WTC11 (cell line): ENCODE measurements around the gene ADCY6. TPM values are rescaled to one million over a fixed set of nuclear protein-coding genes. Genes with fewer than 3 reads are reported as not detected.

Experiments
- ATAC-seq: fragments of 200-7000 bp; cut with Tn5 transposase; 2 replicates; pipeline ENCODE4 v1.10.0; 2021; ENCODE audit warnings: mild to moderate bottlenecking, moderate library complexity
- CTCF ChIA-PET: fragments of 300-600 bp; sonication (Branson Sonifier 250); formaldehyde crosslinking; loops from one replicate; lab custom pipeline; 2021; ENCODE audit warnings: antibody characterized with exemption; lab: Charles Lee
- POLR2A ChIA-PET: fragments of 350-600 bp; sonication (Branson Sonifier 250); formaldehyde crosslinking; loops from one replicate; lab custom pipeline; 2021; ENCODE audit warnings: antibody characterized with exemption; lab: Charles Lee
- DNase-seq: peaks from one replicate; pipeline ENCODE4 v3.0.0; 2021; ENCODE audit warnings: low spot score
- H3K27ac Mint-ChIP-seq: 2 replicates; pipeline ENCODE4 v1.8.0; 2021; ENCODE audit warnings: mixed read lengths
- H3K27me3 Mint-ChIP-seq: 2 replicates; pipeline ENCODE4 v1.8.0; 2021; ENCODE audit warnings: low read depth, mild to moderate bottlenecking, moderate library complexity, mixed read lengths
- H3K36me3 Mint-ChIP-seq: 2 replicates; pipeline ENCODE4 v1.8.0; 2021; ENCODE audit warnings: mixed read lengths
- H3K4me1 Mint-ChIP-seq: 2 replicates; pipeline ENCODE4 v1.8.0; 2022; ENCODE audit warnings: mixed read lengths
- H3K4me3 Mint-ChIP-seq: 2 replicates; pipeline ENCODE4 v1.8.0; 2021; ENCODE audit warnings: mild to moderate bottlenecking, moderate library complexity, mixed read lengths
- H3K9me3 Mint-ChIP-seq: 2 replicates; pipeline ENCODE4 v1.8.0; 2021; ENCODE audit warnings: mixed read lengths
- ATF1 ChIP-seq: sonication (generic); formaldehyde crosslinking; IDR thresholded peaks from 2 replicates; pipeline ENCODE4 v1.8.1; 2023; ENCODE audit warnings: mild to moderate bottlenecking, moderate library complexity, missing genetic modification reagents
- FOXK1 ChIP-seq: sonication (generic); formaldehyde crosslinking; IDR thresholded peaks from 2 replicates; pipeline ENCODE4 v1.8.0; 2022; ENCODE audit warnings: mild to moderate bottlenecking, moderate library complexity, missing genetic modification reagents
- GTF2I ChIP-seq: fragments of 250-450 bp; sonication (Bioruptor Pico); conservative IDR thresholded peaks from 2 replicates; pipeline ENCODE4 v1.4.0; 2021; ENCODE audit warnings: mild to moderate bottlenecking
- HMGXB4 ChIP-seq: sonication (generic); formaldehyde crosslinking; IDR thresholded peaks from 2 replicates; pipeline ENCODE4 v1.8.1; 2023; ENCODE audit warnings: mild to moderate bottlenecking, moderate library complexity, missing genetic modification reagents
- KAT7 ChIP-seq: sonication (generic); formaldehyde crosslinking; IDR thresholded peaks from 2 replicates; pipeline ENCODE4 v1.8.1; 2023; ENCODE audit warnings: missing genetic modification reagents, mild to moderate bottlenecking, borderline replicate concordance
- MYBL2 ChIP-seq: sonication (generic); formaldehyde crosslinking; IDR thresholded peaks from 2 replicates; pipeline ENCODE4 v1.8.1; 2023; ENCODE audit warnings: mild to moderate bottlenecking, moderate library complexity, missing genetic modification reagents
- RORB ChIP-seq: fragments of 250-450 bp; sonication (Bioruptor Pico); IDR thresholded peaks from 2 replicates; pipeline ENCODE4 v1.9.0; 2021; ENCODE audit warnings: mild to moderate bottlenecking
- SMAD3 ChIP-seq: sonication (generic); formaldehyde crosslinking; IDR thresholded peaks from 2 replicates; pipeline ENCODE4 v1.8.0; 2022; ENCODE audit warnings: missing genetic modification reagents, mild to moderate bottlenecking, borderline replicate concordance
- USF1 ChIP-seq: sonication (generic); formaldehyde crosslinking; IDR thresholded peaks from 2 replicates; pipeline ENCODE4 v1.8.0; 2022; ENCODE audit warnings: mild to moderate bottlenecking, missing genetic modification reagents
- ZNF396 ChIP-seq: fragments of 250-450 bp; sonication (Bioruptor Pico); IDR thresholded peaks from 2 replicates; pipeline ENCODE4 v1.8.0; 2021; ENCODE audit warnings: mild to moderate bottlenecking, moderate library complexity, borderline replicate concordance
- ZNF416 ChIP-seq: fragments of 250-450 bp; sonication (Bioruptor Pico); IDR thresholded peaks from 2 replicates; pipeline ENCODE4 v1.9.0; 2021; ENCODE audit warnings: mild to moderate bottlenecking, inconsistent platforms
- ZNF671 ChIP-seq: fragments of 250-450 bp; sonication (Bioruptor Pico); IDR thresholded peaks from 2 replicates; pipeline ENCODE4 v1.8.0; 2021; ENCODE audit warnings: mild to moderate bottlenecking
- total RNA-seq: library from RNA; stranded (reverse); gene quantifications from 3 replicates; pipeline ENCODE4 v1.2.3, GENCODE V29; 2021
- TF ChIP-seq, protein P1 (sequence below): fragments of 250-450 bp; sonication (Bioruptor Pico); IDR thresholded peaks from 2 replicates; pipeline ENCODE4 v1.8.0; 2021; ENCODE audit warnings: mild to moderate bottlenecking
- TF ChIP-seq, protein P2 (sequence below): sonication (generic); formaldehyde crosslinking; IDR thresholded peaks from 2 replicates; pipeline ENCODE4 v1.8.1; 2023; ENCODE audit warnings: mild to moderate bottlenecking, missing genetic modification reagents, moderate library complexity
- TF ChIP-seq, protein P3 (sequence below): fragments of 250-450 bp; sonication (Bioruptor Pico); IDR thresholded peaks from 2 replicates; pipeline ENCODE4 v1.9.0; 2021; ENCODE audit warnings: mild to moderate bottlenecking, borderline replicate concordance
- TF ChIP-seq, protein P4 (sequence below): fragments of 250-450 bp; sonication (Bioruptor Pico); IDR thresholded peaks from 2 replicates; pipeline ENCODE4 v1.9.0; 2021; ENCODE audit warnings: mild to moderate bottlenecking
- TF ChIP-seq, protein P5 (sequence below): sonication (generic); formaldehyde crosslinking; IDR thresholded peaks from 2 replicates; pipeline ENCODE4 v1.8.0; 2022; ENCODE audit warnings: missing genetic modification reagents

ADCY6 gene
- total RNA-seq, 1 experiment from 2014 or later, result 12.8 TPM

- TF ChIP-seq, protein P1, sequence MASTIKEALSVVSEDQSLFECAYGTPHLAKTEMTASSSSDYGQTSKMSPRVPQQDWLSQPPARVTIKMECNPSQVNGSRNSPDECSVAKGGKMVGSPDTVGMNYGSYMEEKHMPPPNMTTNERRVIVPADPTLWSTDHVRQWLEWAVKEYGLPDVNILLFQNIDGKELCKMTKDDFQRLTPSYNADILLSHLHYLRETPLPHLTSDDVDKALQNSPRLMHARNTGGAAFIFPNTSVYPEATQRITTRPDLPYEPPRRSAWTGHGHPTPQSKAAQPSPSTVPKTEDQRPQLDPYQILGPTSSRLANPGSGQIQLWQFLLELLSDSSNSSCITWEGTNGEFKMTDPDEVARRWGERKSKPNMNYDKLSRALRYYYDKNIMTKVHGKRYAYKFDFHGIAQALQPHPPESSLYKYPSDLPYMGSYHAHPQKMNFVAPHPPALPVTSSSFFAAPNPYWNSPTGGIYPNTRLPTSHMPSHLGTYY (CRISPR knock-in tag), result no peak
- TF ChIP-seq KAT7 (CRISPR knock-in tag) (no peak), RORB (no peak), MYBL2 (CRISPR knock-in tag) (no peak)
- TF ChIP-seq, protein P2, sequence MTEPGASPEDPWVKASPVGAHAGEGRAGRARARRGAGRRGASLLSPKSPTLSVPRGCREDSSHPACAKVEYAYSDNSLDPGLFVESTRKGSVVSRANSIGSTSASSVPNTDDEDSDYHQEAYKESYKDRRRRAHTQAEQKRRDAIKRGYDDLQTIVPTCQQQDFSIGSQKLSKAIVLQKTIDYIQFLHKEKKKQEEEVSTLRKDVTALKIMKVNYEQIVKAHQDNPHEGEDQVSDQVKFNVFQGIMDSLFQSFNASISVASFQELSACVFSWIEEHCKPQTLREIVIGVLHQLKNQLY (CRISPR knock-in tag), result no peak
Observed at GRCh38 chr12:48838048-48838447, 49.2 kb upstream of the ADCY6 start (continued).

GRCh38 chr12:48832321-48833060, 43.6 kb upstream of the ADCY6 start:
- POLR2A ChIA-PET, result no interaction called here
- Mint-ChIP-seq H3K36me3 (peaks cover 74% of the 10 kb centered on the region), H3K27me3 (no peaks in the 10 kb centered on the region), H3K27ac (no peak overlapping the region), H3K4me3 (no peak overlapping the region), H3K9me3 (no peaks in the 10 kb centered on the region), H3K4me1 (no peaks in the 10 kb centered on the region)
- no peak for ATAC-seq
- no peak for DNase-seq
- CTCF ChIA-PET, result interaction anchor here (1.2 kb wide), 1 partner anchor 58 kb away, joined by 4 read pairs; no protein-coding TSS in a partner anchor
- TF ChIP-seq, protein P3, sequence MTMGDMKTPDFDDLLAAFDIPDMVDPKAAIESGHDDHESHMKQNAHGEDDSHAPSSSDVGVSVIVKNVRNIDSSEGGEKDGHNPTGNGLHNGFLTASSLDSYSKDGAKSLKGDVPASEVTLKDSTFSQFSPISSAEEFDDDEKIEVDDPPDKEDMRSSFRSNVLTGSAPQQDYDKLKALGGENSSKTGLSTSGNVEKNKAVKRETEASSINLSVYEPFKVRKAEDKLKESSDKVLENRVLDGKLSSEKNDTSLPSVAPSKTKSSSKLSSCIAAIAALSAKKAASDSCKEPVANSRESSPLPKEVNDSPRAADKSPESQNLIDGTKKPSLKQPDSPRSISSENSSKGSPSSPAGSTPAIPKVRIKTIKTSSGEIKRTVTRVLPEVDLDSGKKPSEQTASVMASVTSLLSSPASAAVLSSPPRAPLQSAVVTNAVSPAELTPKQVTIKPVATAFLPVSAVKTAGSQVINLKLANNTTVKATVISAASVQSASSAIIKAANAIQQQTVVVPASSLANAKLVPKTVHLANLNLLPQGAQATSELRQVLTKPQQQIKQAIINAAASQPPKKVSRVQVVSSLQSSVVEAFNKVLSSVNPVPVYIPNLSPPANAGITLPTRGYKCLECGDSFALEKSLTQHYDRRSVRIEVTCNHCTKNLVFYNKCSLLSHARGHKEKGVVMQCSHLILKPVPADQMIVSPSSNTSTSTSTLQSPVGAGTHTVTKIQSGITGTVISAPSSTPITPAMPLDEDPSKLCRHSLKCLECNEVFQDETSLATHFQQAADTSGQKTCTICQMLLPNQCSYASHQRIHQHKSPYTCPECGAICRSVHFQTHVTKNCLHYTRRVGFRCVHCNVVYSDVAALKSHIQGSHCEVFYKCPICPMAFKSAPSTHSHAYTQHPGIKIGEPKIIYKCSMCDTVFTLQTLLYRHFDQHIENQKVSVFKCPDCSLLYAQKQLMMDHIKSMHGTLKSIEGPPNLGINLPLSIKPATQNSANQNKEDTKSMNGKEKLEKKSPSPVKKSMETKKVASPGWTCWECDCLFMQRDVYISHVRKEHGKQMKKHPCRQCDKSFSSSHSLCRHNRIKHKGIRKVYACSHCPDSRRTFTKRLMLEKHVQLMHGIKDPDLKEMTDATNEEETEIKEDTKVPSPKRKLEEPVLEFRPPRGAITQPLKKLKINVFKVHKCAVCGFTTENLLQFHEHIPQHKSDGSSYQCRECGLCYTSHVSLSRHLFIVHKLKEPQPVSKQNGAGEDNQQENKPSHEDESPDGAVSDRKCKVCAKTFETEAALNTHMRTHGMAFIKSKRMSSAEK (CRISPR knock-in tag), result no peak
- no peak for TF ChIP-seq ZNF671 (CRISPR knock-in tag)
- no peak for TF ChIP-seq HMGXB4 (CRISPR knock-in tag)
- TF ChIP-seq ZNF396, result no peak

GRCh38 chr12:48831257-48831656, 42.4 kb upstream of the ADCY6 start:
- Mint-ChIP-seq H3K4me1 (no peaks in the 10 kb centered on the region), H3K36me3 (peaks cover 61% of the 10 kb centered on the region), H3K27ac (no peak overlapping the region), H3K27me3 (no peaks in the 10 kb centered on the region), H3K4me3 (no peak overlapping the region), H3K9me3 (no peaks in the 10 kb centered on the region)
- POLR2A ChIA-PET, result interaction anchor here (0.5 kb wide), 1 partner anchor 78 kb away, joined by 7 read pairs; no protein-coding TSS in a partner anchor
- CTCF ChIA-PET, result interaction anchor here (1.2 kb wide), 2 partner anchors 16 to 60 kb away, joined by 4 to 5 read pairs; no protein-coding TSS in a partner anchor
- ATAC-seq (no peak), DNase-seq (no peak)
- TF ChIP-seq, protein P4, sequence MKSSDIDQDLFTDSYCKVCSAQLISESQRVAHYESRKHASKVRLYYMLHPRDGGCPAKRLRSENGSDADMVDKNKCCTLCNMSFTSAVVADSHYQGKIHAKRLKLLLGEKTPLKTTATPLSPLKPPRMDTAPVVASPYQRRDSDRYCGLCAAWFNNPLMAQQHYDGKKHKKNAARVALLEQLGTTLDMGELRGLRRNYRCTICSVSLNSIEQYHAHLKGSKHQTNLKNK (CRISPR knock-in tag), result no peak
- TF ChIP-seq, protein P5, sequence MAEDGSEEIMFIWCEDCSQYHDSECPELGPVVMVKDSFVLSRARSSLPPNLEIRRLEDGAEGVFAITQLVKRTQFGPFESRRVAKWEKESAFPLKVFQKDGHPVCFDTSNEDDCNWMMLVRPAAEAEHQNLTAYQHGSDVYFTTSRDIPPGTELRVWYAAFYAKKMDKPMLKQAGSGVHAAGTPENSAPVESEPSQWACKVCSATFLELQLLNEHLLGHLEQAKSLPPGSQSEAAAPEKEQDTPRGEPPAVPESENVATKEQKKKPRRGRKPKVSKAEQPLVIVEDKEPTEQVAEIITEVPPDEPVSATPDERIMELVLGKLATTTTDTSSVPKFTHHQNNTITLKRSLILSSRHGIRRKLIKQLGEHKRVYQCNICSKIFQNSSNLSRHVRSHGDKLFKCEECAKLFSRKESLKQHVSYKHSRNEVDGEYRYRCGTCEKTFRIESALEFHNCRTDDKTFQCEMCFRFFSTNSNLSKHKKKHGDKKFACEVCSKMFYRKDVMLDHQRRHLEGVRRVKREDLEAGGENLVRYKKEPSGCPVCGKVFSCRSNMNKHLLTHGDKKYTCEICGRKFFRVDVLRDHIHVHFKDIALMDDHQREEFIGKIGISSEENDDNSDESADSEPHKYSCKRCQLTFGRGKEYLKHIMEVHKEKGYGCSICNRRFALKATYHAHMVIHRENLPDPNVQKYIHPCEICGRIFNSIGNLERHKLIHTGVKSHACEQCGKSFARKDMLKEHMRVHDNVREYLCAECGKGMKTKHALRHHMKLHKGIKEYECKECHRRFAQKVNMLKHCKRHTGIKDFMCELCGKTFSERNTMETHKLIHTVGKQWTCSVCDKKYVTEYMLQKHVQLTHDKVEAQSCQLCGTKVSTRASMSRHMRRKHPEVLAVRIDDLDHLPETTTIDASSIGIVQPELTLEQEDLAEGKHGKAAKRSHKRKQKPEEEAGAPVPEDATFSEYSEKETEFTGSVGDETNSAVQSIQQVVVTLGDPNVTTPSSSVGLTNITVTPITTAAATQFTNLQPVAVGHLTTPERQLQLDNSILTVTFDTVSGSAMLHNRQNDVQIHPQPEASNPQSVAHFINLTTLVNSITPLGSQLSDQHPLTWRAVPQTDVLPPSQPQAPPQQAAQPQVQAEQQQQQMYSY (CRISPR knock-in tag), result no peak
- TF ChIP-seq GTF2I (CRISPR knock-in tag), result no peak
- no peak for TF ChIP-seq ATF1 (CRISPR knock-in tag)
- TF ChIP-seq SMAD3 (CRISPR knock-in tag), result no peak
- TF ChIP-seq FOXK1 (CRISPR knock-in tag), result no peak
- no peak for TF ChIP-seq USF1 (CRISPR knock-in tag)
- TF ChIP-seq ZNF416 (CRISPR knock-in tag), result no peak
- TF ChIP-seq ZNF671 (CRISPR knock-in tag), result no peak
